ENCODE results near the gene POLR2M.

POLR2M gene

GRCh38 chr15:57743424-57743823, 36.9 kb downstream of the POLR2M start:
- no peak for DNase-seq

DNA sequence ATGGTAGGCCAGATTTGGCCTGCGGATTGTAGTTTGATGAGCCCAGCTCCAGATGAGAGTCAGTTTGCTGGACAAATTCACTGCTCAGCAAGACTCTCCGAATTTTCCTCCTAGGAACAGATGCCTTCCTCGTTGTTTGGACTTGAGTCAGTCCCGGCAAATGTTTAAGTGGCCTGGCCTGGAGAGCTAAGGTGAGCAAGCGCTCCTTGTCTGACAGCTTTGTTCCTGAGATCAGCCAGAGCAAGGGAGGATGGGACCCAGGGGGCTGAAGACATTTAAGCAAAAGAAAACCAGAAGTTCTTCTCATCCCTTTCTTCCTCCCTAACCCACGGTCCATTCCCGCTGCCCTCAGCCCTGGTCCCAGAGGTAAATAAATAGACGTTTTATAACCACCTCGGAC, 40.3 kb downstream of the POLR2M start:
- no peak for DNase-seq

- no peak for DNase-seq
These were observed 40.8 kb downstream of the POLR2M start for GRCh38 chr15:57747206-57747896.

DNA sequence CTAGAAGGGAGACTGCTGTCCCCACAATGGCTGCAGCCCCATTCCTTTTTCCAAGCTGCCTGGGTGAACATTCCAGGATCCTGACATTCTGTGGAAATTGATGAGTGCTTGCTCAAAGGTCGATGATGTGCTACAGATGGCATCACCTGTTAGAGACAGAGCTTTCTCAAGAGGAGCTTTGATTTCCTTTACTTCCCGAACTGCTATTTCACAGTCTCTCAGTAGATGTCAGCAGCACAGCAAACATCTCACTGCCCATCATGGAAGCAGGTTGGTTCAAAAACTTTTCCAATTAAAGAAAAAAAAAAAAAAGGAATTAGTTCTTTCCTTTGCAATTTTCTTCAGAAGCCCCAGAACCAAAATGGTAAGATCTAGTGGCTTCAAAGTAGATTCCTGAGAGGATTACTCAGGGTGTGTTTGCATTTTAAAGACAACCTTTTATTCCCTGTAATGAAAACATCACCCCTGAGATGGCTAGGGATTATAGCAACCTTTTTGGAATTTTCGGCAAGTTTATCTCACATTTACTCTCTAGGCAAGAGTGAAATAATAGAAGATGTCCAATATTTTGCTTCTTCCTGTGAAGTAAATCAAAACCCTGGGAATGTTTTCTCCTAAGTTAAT, 44.8 kb downstream of the POLR2M start:
- no peak for DNase-seq

GRCh38 chr15:57752436-57752835, 45.9 kb downstream of the POLR2M start:
- DNase-seq = no peak

DNA sequence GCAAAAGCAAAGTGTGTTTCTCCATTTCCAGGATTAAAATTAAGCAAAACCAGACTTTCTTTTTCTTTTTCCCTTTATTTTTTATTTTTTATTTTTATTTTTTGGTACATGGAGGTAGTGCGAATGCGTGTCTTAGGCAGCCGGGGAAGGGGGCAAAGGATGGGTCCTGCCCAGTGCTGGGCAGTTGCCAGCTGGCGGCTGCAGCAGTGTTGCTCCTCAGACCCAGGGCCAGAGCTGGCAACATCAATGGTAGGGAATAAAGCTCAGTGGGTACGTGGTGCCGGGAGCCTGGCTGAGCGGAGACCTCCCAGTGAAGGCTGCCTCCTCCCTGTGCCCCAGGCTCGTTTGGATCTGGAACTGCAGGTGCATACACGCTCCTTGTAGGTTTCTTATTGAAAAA, 46.3 kb downstream of the POLR2M start:
- no peak for DNase-seq

GRCh38 chr15:57756466-57756865, 50.0 kb downstream of the POLR2M start:
- no peak for DNase-seq

DNA sequence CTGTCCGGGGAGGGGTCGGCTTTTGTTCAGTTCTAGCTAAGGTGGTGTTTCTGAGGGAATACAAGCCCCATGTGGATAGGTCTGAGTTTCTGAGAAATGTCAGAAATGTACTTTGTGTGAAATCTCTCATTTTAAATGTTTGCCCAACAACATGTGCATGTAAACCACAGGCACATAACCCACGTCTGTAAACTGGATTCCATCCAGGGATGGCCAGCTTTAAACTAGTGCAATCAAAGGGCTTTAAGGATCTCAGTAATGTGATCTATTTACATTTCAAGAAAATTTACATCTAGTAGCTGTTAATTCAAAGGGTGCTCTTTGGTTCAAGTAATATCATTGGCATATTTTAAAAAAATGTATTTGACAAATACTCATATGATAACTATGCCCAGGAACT, 52.0 kb downstream of the POLR2M start:
- DNase-seq = no peak

DNA sequence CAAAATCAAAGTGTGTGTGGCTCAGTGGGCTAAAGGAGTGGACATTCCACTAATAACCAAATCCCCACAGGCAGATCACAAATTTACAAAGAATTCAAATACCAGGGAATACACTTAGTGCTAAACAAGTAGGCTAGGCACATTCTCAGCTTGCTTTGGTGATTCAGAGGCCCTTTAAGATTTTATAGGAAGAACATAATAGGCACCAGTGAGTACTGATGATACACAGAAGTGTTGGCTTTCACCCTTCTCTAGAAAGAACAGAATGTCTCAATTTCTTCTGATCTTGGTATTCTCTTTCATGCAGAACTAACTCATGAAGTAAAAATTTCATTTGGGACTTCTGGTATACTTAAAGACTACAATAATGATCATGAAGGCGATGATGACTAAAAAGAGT, 55.0 kb downstream of the POLR2M start:
- no peak for DNase-seq

DNA sequence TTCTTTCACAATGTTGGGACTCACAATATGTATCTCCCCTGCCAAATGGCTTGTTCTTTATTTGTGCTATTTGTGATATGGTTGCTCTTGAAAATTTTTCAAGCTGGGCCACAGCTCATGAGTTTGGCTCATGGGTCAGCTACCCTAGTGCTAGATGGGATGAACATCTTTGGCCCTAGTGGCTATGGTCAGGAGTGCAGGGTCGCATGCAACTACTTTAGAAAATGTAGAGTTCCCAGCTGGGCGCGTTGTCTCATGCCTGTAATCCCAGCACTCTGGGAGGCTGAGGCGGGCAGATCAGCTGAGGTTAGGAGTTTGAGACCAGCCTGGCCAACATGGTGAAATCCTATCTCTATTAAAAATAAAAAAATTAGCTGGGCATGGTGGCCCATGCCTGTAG, 55.8 kb downstream of the POLR2M start:
- no peak for DNase-seq

GRCh38 chr15:57763176-57763964, 56.9 kb downstream of the POLR2M start:
- DNase-seq = no peak

Measured in CD4-positive, alpha-beta T cell treated with Interleukin-10 for 1 hour (primary cell).